ENCODE results near the gene ISCU. TPM values are rescaled to one million over a fixed set of nuclear protein-coding genes. Genes with fewer than 3 reads are reported as not detected.
"Not testable (repeated sequence)": the region's sequence is repeated elsewhere in the genome, so short reads cannot be mapped to it uniquely, and the experiment has no call there.

The ISCU gene
- total and polyA plus RNA-seq, 2 of the 8 experiments (the other 6 are each of a cell fraction or from before 2014, with no cell fraction given), result 72.1 to 78.1 TPM

DNA sequence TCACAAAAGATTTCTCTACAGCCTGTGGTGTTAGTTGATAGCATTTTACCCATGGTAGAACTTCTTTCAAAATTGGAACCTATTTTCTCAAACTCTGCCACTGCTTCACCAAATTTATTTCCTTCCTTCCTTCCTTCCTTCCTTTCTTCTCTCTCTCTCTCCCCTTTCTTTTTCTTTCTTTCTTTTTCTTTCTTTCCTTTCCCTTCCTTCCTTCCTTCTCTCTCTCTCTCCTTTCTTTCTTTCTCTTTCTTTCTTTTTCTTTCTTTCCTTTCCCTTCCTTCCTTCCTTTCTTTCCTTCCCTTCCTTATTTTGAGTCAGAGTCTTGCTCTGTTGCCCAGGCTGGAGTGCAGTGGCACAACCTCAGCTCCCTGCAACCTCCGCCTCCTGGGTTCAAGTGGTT is 11.9 kb downstream of the ISCU start:
- H3K27me3 ChIP-seq (replicated peaks in 1 of 4; ENCODE audit: control insufficient read depth in 3 of 4, extremely low read depth in 1 of 4, insufficient read depth in 3 of 4, low read length in 3 of 4); H2BK20ac ChIP-seq (ENCODE audit: low read length); H3K4ac ChIP-seq (replicated peaks; ENCODE audit: insufficient read length, low read depth, low read length); H2BK120ac ChIP-seq (replicated peaks; ENCODE audit: low read depth, low read length); H3K23ac ChIP-seq (ENCODE audit: insufficient read length); H3K27ac ChIP-seq (ENCODE audit: low read depth, low read length); POLR2A ChIA-PET (ENCODE audit: partially characterized antibody); H2BK12ac ChIP-seq (ENCODE audit: low read depth, low read length); H3K4me2 ChIP-seq (ENCODE audit: insufficient read depth in 1 of 2, low read depth in 2 of 2, low read length in 2 of 2); H3K56ac ChIP-seq (replicated peaks; ENCODE audit: insufficient read length, low read depth, low read length); FAIRE-seq; H3K4me1 ChIP-seq (replicated peaks in 1 of 4; ENCODE audit: control insufficient read depth in 3 of 4, insufficient read depth in 4 of 4, low read length in 3 of 4); H3K79me2 ChIP-seq (ENCODE audit: control insufficient read depth in 1 of 2, insufficient read depth in 2 of 2, low read length in 2 of 2); H3K14ac ChIP-seq (ENCODE audit: insufficient read length); H4K5ac ChIP-seq (ENCODE audit: insufficient read length, low read depth, low read length); H3K4me3 ChIP-seq (ENCODE audit: extremely low read depth in 1 of 4, insufficient read depth in 2 of 4, low read depth in 3 of 4, low read length in 4 of 4); H2BK15ac ChIP-seq (ENCODE audit: low read length); DNase-seq (ENCODE audit: low read depth in 1 of 2, low spot score in 2 of 2); H3K9ac ChIP-seq (replicated peaks in 1 of 4; ENCODE audit: extremely low read depth in 1 of 4, low read depth in 3 of 4, low read length in 3 of 4); H3K18ac ChIP-seq (ENCODE audit: extremely low read depth, low read length); H2BK5ac ChIP-seq (ENCODE audit: low read depth, low read length); H3K79me1 ChIP-seq (ENCODE audit: low read depth, low read length); H2AK5ac ChIP-seq (ENCODE audit: low read depth, low read length); H3K9me3 ChIP-seq (ENCODE audit: insufficient read depth in 2 of 2, low read depth in 1 of 2, low read length in 1 of 2); H4K91ac ChIP-seq (replicated peaks; ENCODE audit: insufficient read length, low read length); H4K8ac ChIP-seq (ENCODE audit: extremely low read depth, insufficient read depth, low read length); H3K36me3 ChIP-seq (ENCODE audit: control insufficient read depth in 2 of 4, insufficient read depth in 4 of 4, low read length in 3 of 4); H4K20me1 ChIP-seq (replicated peaks in 1 of 2; ENCODE audit: control insufficient read depth in 1 of 2, insufficient read depth in 2 of 2, low read length in 2 of 2); H2AFZ ChIP-seq (ENCODE audit: low read length): not testable (repeated sequence)
- peaks cover 14% of the 10 kb centered on the region; the same call in 1 of the 2 replicates for H3K23me2 ChIP-seq (ENCODE audit: low read depth, low read length)
- CTCF ChIA-PET (ENCODE audit: partially characterized antibody), result interaction anchor here (0.6 to 24.3 kb wide), 3 partner anchors 9 to 105 kb away, joined by 3 to 523 read pairs (median 3); no protein-coding TSS in a partner anchor
- 86% methylated on average over 1 of the region's 1 CpG; no CpG with 5 or more reads in 1 of the 2 experiments for WGBS, 2 experiments (ENCODE audit: extremely low coverage in 1 of 2, insufficient coverage in 1 of 2, insufficient read length in 1 of 2, insufficient replicate concordance in 2 of 2, low coverage in 1 of 2, low lambda C conversion rate in 2 of 2, missing lambda C conversion rate in 1 of 2)

Measured in H1 (cell line).